Posterior cingulate gyrus (tissue), 11 donors: ENCODE data around the gene UBE2E3.
A peak's percentile ranks its signal among the peaks of the same experiment; 100 is the strongest.

Source experiments
- DNase-seq, 10 donors: peaks; one replicate each; pipeline versions ENCODE4 v3.0.0 to v3.0.0-alpha.2; 2020 to 2021; ENCODE audit warnings: mixed read lengths in 3 of 10
- intact Hi-C: fragments of 100-400 bp; cut with DNase I; formaldehyde crosslinking; loops from one replicate; pipeline ENCODE4 v1.15.1; 2023

Gene UBE2E3

DNA sequence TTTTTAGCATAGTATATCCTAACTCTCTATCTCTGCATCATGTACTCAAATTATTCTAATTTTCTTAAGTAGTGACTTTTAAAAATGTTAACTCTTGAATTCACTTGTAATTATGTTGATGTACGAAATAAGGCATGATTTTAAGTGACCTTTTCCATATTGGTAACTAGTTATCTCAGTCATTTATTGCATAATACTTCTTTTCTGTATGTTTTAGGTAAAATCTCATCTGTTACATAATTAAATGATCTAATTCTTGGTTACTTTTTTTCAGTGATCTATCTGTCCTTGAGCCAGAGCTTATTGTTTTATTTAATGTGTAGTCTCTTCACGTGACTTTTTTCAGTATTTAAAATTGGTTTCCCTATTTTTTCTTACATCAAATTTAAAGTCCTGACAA is 4.8 kb upstream of the UBE2E3 start:
- no peak for DNase-seq
- intact Hi-C loops, result no loop called here

DNA sequence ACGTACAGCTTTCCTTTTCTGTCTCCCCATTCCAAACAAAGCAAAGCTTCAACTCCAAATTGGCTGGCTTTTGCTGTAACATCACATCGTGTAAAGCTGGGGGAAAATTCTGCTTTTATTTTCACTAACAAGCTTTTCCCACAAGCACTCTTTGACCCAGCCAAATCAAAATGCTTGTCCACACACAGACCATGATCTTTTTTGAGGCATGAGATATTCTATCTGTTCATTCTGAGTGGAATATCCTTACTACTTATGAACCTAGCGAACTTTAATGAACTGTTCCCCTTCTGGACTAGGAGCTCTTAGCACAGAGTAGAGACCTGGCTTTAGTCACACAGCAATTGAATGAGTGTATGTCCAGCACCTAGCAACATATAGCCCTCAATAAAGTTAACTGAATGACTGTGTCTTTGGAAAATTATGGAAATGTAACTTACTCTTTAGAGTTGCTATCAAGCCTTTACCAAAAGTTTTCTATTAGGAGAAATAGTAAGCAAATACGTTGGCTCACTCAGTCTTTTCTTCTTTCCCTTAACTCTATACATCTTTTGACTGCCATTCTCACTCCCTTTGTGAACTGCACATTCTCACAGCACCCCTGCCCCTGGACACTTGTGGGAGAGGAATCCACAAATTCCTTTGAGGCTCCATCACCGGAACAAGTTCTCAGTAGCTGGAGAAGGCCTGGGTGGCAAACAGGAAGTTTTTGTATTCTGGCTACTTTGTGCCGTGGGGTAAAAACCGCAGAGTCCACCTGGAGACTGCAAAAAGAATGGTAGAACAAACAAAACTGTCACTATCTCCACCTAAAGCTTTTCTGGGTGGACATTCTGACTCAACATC is 1.3 kb upstream of the UBE2E3 start:
- intact Hi-C loops, result no loop called here
- DNase-seq, result peak in 2 of 10 donors; percentile 2 to 20

DNA sequence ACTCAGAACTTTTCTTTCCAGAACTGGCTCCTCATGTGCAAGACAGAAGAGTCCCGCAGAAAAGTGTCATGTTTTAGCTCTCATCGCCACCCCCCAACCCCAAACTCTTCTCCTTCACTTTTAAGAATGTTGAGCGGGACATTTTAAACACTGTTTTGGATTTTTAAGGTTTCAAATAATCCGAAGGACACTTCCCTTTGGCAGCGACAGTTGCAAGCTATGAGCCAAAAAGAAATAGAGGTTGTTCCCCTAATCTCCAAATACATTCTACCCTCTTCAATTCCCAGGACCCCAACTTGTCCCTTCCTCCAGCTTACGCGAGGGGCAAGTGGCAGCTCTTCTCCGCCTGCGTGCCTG is 678 bp upstream of the UBE2E3 start:
- peak in 1 of 10 donors; percentile 21 for DNase-seq
- intact Hi-C loops, result loop anchor here (5.0 to 10.0 kb wide), 2 partner anchors 855 to 913 kb away; partner anchors contain the start of gene ITPRID2

DNA sequence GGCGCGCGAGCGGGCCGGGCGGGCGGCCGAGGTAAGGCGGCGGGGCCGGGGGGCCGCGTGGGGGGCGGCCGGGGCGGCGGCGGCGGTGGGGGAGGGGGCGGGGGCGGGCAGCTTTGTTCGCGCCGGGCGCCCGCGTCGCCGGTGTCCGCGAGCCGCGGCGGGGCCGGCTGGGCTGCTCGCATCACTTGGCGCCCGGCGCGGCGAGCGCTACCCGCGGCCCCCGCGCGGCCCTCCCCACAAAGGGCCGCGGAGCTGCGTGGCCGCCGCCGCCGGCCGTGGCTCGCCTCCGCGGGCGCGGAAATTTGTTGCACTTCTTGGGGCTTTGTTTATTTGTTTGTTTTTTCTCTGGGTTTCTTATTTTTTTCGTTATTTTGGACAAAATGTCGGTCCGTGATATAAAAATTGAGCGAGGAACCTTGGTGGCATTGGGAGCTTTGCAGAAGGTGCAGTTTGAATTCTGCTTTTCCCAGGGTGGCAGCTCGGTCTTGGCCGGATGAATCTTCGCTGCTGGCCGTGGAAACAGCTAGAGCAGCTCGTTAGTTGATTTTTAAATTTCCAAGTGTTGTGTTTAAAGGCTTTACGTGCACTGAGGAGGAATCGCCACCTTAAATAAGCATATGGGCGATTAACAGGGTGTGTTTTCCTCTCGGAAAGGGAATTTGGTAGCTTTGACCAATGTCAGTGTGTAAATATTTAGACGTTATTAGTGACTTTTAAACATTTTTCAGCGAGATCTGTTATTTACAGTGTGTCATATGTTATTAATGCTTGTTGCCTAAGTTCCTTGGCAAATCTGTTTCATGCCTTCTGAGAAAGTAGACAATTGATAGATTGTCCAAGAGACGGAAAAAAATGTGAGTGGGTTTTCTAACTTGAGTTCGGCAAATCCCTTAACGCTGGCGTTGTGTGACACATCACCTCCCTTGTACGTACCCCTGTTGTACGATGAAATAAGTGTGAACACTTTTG is 822 bp downstream of the UBE2E3 start:
- peak; percentile 11 to 90 (median 30) for DNase-seq
- intact Hi-C loops, result loop anchor here (5.0 to 10.0 kb wide), 2 partner anchors 856 to 911 kb away; partner anchors contain the start of gene ITPRID2

DNA sequence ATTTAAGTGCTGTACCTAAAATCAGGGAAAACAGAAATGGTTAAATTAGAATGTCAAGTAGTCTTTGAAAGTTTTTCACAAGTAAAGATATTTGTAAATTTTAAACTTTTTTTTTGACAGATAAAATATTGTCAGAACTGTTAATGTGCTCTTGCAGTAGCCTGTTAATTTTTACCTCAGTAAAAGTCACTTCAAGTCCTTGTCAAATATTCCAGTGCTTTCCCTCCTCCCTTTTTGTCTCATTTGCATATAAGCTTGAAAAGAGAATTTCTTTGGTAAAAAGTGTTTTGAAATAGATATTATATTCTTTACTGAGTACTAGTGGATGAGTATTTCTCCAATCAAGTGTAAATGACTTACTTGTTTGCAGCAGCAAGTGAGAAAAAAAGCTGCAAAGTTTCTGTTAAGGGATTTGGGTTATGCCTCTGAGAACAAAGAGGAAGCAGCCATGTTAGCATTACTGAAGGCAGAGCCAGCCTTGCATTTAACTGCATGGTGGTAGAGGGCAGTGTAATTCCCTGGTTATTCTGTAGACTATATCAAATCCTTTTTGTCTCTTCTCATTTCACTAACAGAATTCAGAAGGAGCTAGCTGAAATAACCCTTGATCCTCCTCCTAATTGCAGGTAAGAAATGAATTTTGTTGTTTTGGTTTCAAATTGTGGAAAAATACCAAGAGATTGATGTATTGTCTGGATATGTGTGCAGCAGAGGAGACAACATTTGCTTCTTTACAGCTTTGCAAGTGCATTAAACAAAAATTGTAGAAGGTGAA is 3.2 kb downstream of the UBE2E3 start:
- intact Hi-C loops, result loop anchor here (5.0 to 10.0 kb wide), 2 partner anchors 859 to 909 kb away; partner anchors contain the start of gene ITPRID2
- peak in 5 of 10 donors; percentile 9 to 80 (median 28) for DNase-seq

DNA sequence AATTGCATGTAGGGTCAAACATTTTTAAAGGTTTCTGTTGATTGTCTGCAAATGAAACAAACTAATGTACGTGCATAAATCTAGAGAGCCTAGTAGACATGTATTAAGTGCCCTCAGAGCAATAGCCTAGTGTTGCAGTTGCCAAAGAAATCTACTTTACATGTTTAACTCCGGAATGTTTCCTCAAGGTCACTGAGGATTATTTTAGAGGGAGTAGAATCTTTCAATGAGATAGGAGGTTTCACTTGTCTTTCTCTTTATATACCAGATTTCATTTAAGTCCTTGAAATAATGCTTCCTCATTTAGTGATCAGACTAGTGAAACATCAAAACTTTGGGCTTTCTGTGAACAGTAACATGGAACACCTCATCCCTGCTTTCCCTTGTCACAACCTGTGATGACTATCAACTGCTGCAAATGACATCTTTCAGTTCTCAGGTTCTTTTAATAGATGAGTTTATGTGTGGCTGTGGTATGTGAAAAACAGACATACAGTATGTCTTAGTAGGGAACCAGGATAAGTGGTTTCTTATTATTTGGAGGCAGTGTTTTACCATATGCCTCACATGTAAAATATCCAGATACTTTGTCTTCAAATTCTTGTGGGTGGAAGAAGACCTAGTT is 5.5 kb downstream of the UBE2E3 start:
- intact Hi-C loops, result loop anchor here (10.0 kb wide), 1 partner anchor 861 kb away; no protein-coding TSS in a partner anchor
- DNase-seq, result no peak

DNA sequence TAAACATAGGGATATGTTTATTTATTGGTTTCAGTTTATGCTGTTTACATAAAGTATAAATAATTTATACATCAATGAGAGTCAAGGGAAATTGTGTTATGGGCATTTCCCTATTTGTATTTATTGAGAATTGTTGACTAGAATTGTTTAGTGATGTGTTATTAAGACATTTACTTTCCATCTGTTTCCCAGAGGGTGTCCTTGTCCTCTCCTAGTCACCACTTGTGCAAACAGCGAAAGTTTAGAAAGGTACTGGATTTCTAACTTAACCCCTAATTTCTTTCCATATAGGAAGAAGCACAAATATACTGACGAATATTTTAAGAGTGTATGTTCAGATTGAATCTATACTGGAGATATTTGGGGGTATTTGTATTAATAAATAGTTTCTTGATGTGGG is 6.7 kb downstream of the UBE2E3 start:
- no peak for DNase-seq
- intact Hi-C loops, result loop anchor here (10.0 kb wide), 1 partner anchor 862 kb away; no protein-coding TSS in a partner anchor

DNA sequence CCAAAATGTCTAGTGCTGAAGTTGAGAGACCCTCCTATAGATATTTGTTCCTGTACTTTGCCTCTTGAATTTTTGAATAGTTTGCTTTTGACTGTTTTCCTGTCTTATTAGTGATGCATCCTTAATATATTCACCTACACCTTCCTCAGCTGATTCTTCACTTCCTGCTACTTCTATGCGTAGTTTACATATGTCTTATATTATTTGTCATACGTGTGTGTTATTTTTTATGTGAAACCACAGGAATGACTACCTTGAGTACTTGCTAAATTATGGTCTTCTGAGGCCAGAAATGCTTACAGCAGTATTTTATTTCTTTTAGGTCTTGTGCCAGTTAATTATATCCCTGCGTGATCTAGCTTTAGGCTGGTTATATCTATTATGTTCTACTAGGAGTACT is 9.9 kb downstream of the UBE2E3 start:
- intact Hi-C loops, result loop anchor here (5.0 kb wide), 1 partner anchor 67 kb away; no protein-coding TSS in a partner anchor

DNA sequence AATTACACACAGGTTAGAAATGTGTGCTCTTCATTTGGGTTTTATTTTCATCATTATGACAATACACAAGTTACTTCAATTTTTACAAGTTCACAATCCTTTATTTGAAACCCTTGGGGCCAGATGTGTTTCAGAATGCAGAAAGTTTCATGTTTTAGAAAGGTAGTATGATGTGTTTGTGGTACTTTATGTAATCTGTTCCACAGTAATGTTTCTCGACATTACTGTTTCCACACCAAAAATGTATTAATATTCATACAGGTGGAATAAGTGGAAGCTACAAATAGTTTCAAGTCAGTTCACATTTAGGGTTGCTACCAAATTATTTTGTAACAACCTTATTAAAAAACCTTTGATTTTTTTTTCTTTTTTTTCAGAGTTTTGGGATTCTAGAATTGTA is 10.4 kb downstream of the UBE2E3 start:
- intact Hi-C loops, result loop anchor here (5.0 kb wide), 1 partner anchor 67 kb away; no protein-coding TSS in a partner anchor

More for the DNA sequence above, 9.9 kb downstream of the UBE2E3 start:
- no peak for DNase-seq

DNA sequence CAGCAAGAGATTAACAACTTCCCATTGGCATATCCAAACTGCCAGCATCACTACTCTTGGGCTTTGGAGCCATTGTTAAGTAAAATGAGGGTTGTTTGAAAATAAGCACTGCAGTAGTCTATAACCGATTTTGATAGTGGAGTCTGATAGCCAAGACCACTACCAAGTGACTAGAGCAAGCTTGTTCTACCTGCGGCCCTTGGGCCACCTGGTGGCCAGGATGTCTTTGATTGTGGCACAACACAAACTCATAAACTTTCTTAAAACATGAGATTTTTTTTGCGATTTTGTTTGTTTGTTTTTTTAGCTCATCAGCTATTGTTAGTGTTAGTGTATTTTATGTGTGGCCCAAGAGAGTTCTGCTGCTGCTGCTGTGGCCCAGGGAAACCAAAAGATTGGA is 11.0 kb downstream of the UBE2E3 start:
- DNase-seq, result no peak
- intact Hi-C loops, result loop anchor here (5.0 kb wide), 1 partner anchor 66 kb away; no protein-coding TSS in a partner anchor

More for the DNA sequence above, 10.4 kb downstream of the UBE2E3 start:
- DNase-seq, result no peak

DNA sequence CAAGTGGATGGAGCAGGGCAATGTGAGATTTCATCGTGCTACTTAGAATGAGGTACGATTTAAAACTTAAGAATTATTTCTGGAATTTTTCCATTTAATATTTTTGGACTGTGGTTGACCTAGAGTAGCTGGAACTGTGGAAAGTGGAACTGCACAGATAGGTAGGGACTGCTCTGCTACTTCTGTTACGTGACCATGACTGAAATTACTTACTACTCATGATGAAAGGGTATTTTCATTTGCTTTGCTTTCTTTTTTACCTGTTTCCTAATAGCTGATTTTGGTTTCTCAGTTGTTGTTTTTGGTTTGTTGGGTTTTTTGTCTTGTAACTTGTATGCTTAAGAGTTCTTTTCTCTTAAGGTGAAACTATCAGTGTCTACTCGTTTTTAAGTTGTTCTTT is 11.4 kb downstream of the UBE2E3 start:
- intact Hi-C loops, result loop anchor here (5.0 kb wide), 1 partner anchor 65 kb away; no protein-coding TSS in a partner anchor
- no peak for DNase-seq

DNA sequence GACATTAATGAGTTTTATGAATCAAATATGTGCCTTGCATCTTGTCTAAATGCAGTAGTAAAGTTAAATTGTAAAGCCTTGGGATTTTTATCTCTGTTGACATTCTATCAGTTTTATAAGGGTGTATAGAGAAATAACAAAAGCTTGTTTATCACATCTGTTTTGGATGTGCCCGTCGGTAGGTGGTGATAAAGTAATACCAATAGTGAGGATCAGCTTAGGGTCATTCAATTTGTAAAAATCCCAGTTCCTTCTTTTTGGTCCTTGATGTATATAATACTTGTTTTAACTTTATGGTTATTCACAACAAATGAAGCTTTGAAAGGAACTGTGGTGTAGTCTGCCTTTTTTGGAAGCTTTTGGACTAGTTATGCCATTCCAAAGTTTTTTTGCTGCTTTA is 12.6 kb downstream of the UBE2E3 start:
- intact Hi-C loops, result loop anchor here (5.0 kb wide), 1 partner anchor 64 kb away; no protein-coding TSS in a partner anchor
- DNase-seq, result no peak

DNA sequence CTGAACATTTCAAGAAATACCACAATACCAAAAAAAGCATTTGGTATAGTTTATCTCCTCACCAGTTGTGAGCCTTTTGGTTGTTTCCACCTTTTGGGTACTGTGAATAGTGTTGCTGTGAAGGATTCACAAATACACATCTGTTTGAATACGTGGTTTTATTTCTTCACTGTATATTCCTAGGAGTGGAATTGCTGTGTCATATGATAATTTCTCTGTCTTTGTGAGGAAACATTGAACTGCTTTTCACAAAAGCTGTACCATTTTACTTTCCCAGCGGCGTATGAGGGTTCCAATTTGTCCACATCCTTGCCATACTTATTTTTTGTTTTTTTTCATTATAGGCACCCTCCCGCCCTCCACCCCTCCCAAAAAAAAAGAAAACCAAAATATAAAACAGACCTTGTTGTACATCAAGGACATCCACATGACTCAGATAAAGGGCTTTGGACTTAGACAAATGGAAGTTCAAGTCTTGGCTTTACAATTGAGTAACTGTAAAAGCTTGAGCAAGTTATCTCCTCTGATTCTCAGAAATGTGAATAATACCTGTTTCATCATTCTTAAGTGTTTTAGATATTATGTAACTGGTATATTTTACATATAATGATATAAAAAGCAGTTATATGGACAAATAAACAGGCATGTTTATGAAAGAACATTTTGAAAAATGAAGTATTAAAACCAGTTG is 19.0 kb downstream of the UBE2E3 start:
- intact Hi-C loops, result no loop called here
- DNase-seq, result no peak

DNA sequence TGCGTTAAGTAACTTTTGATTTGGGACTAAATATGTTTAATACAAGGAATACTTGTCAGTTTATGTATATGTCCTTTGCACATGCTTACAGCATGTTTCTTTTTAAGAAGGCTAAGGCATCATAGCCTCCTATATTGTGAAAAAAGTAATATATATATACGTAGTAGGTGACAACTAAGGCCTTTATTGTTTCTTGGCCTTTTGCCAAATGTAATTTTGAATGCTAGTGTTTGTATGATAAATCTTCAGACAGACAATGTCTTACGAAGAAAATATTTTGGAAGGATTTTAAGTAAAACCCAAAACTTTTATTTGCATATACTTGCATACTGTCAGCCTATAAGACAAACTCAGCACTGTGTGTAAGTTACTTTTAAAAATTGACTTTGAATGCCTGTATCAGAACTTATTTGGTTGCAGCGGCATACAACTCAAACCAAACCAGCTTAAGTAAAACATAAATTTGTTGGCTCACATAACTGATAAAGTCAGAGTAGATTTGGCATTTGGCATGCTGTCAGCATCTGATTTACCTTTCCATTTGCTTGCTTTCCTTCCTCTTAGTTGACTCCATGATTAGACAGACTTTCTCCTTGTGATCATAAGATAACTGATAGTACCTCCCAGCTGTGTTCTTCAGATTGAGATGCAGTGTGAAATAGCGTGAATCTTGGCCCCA is 24.4 kb downstream of the UBE2E3 start:
- intact Hi-C loops, result no loop called here
- no peak for DNase-seq

DNA sequence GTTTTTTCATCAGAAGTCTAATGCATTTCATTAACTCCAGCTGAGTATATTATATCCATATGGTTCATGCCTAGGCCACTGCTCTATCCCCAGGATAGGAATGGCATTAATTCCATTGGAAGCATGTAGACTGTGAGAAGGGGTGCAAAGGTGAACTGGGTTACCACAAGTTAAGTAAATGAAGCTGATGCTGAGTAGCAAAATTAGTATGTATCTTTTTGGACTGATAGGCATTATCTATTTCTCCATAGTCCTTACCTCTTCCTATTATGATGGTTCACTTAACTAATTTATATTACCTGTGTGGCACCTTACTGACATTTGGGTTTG is 24.9 kb downstream of the UBE2E3 start:
- intact Hi-C loops, result no loop called here
- DNase-seq, result no peak

DNA sequence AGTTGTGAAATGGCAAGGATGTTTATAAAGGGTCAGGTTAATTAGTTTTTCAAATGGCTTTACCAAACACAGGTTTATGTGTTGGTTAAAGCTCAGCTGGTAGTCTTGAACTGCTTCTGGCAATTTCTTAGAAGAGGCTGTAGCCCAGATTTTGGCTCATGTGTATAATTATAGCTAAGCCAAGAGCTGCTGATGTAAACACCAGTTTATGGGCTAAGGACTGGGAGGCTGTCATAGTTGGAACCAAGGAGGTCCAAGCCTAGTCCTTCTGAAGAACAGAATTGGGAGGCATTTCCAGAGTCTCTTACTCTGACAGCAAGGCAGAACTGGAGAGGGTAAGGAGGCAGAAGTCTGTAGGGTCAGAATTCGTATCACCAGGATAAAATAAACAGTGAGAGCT is 25.4 kb downstream of the UBE2E3 start:
- no peak for DNase-seq
- intact Hi-C loops, result no loop called here

DNA sequence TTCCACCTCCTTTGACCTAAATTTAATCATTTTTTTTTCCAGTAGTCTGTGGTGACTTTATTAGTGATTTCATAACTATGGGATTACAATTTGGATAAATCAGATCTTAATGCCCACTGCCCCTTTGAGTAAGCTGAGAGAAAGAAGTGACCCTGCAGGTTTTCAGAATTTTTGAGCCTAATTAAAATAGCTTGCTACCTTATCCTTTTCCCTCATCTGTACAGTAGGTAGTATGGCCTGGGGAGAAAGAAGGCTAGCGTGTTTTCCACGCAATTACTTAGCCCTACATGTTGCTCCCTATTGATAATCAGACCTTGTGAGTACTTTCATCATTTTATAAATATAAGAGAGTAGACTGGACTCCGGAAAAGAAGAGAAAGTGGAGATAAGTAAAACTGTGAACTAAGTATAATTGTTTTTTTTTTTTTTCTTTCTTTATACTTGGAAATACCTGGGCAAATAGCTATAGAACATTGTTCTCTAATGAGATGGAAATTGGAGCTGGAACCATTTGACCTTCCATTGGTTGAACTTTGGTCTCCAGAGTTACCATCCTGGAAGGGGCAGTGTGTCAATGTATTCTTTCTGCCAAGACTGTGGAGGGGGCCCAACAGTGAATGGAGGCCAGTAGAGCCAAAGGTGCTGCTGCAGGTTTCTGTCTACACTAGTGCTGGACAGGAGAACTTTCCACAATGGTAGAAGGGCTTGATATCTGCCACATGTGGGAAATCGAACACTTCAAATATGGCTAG is 26.9 kb downstream of the UBE2E3 start:
- no peak for DNase-seq
- intact Hi-C loops, result no loop called here

DNA sequence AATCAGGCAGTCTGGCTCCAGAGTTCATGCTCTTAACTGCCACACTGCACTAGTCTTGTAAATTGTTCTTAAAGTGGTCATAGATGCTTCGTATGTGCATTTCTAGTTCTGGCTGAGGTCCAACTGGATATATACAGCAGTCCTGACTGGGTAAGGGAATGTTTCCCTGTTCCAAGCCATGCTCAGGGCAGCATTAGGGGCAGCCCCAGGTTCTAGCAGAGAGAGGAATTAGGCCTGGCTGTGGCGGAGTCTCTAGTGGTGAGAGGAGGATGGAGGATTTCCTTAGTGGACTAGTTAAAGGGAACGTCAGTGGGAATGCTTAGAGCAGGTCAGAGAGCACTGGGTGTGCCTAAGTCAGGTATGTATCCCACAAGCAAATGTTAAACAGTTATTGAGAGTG is 28.0 kb downstream of the UBE2E3 start:
- intact Hi-C loops, result no loop called here
- no peak for DNase-seq
